ENCODE data around the gene GDF15.

Gene GDF15

GRCh38 chr19:18435178-18435841 is 49.4 kb downstream of the GDF15 start:
- Histone ChIP-seq H3K4me1 (ENCODE audit: control insufficient read depth in 2 of 2, insufficient read depth in 1 of 2, low read depth in 1 of 2, low read length in 2 of 2) (peaks cover 44 to 49% of the 10 kb centered on the region in 2 donors), H3K36me3 (replicated peaks in 1 of 2; ENCODE audit: control insufficient read depth in 2 of 2, insufficient read depth in 2 of 2, low read length in 2 of 2) (peaks cover 19 to 53% of the 10 kb centered on the region in 2 donors), H4K91ac (ENCODE audit: low read depth, low read length, poor library complexity) (no peak overlapping the region), H2BK15ac (ENCODE audit: low read length) (no peak overlapping the region), H3K79me1 (ENCODE audit: low read depth, low read length) (peaks cover 14% of the 10 kb centered on the region), H2AFZ (ENCODE audit: low read length) (no peak overlapping the region), H3K23ac (ENCODE audit: low read depth, low read length, poor library complexity) (peak overlapping the region; percentile 65), H3K18ac (ENCODE audit: low read length) (no peak overlapping the region), H2BK120ac (ENCODE audit: low read depth, low read length) (no peak overlapping the region), H3K4me3 (ENCODE audit: low read length in 2 of 2) (no peak overlapping the region), H3K9ac (ENCODE audit: low read depth, low read length, poor library complexity) (no peak overlapping the region), H2AK5ac (ENCODE audit: low read depth, low read length) (peak overlapping the region; percentile 83), H3K27me3 (ENCODE audit: control insufficient read depth in 3 of 3, insufficient read depth in 3 of 3, low read depth in 1 of 3, low read length in 3 of 3) (no peaks in the 10 kb centered on the region), H4K8ac (ENCODE audit: low read depth, low read length) (no peak overlapping the region), H3K9me3 (replicated peaks in 1 of 2; ENCODE audit: control insufficient read depth in 2 of 2, insufficient read depth in 1 of 2, low read depth in 1 of 2, low read length in 2 of 2) (no peaks in the 10 kb centered on the region), H3K4me2 (ENCODE audit: insufficient read depth, low read length, poor library complexity, severe bottlenecking) (no peak overlapping the region), H2BK12ac (ENCODE audit: low read length) (no peak overlapping the region), H3K4ac (ENCODE audit: low read length) (no peak overlapping the region), H2BK5ac (ENCODE audit: low read length) (no peak overlapping the region), H3K27ac (replicated peaks; ENCODE audit: low read length) (no peak overlapping the region), H3K14ac (ENCODE audit: low read length) (no peak overlapping the region)
- no CpG with 5 or more reads among the region's 49 CpGs for WGBS, 2 donors (ENCODE audit: extremely low coverage in 2 of 2, insufficient read length in 2 of 2, insufficient replicate concordance in 1 of 2)
- DNase-seq (ENCODE audit: low spot score), result no peak

- Histone ChIP-seq H3K4me2 (ENCODE audit: insufficient read depth, low read length, poor library complexity, severe bottlenecking) (peak overlapping the region; percentile 83), H2AK5ac (ENCODE audit: low read depth, low read length) (peak overlapping the region; percentile 84), H2BK5ac (ENCODE audit: low read length) (no peak overlapping the region), H3K14ac (ENCODE audit: low read length) (no peak overlapping the region), H4K91ac (ENCODE audit: low read depth, low read length, poor library complexity) (no peak overlapping the region), H2BK15ac (ENCODE audit: low read length) (no peak overlapping the region), H3K36me3 (replicated peaks in 1 of 2; ENCODE audit: control insufficient read depth in 2 of 2, insufficient read depth in 2 of 2, low read length in 2 of 2) (peaks cover 19 to 46% of the 10 kb centered on the region in 2 donors), H3K27ac (replicated peaks; ENCODE audit: low read length) (no peak overlapping the region), H3K18ac (ENCODE audit: low read length) (peak overlapping the region; percentile 87), H3K4me1 (ENCODE audit: control insufficient read depth in 2 of 2, insufficient read depth in 1 of 2, low read depth in 1 of 2, low read length in 2 of 2) (peaks cover 45 to 49% of the 10 kb centered on the region in 2 donors), H3K9me3 (replicated peaks in 1 of 2; ENCODE audit: control insufficient read depth in 2 of 2, insufficient read depth in 1 of 2, low read depth in 1 of 2, low read length in 2 of 2) (no peaks in the 10 kb centered on the region), H2BK120ac (ENCODE audit: low read depth, low read length) (no peak overlapping the region), H3K9ac (ENCODE audit: low read depth, low read length, poor library complexity) (peak overlapping the region; percentile 81), H3K79me1 (ENCODE audit: low read depth, low read length) (peaks cover 14% of the 10 kb centered on the region), H4K8ac (ENCODE audit: low read depth, low read length) (no peak overlapping the region), H3K23ac (ENCODE audit: low read depth, low read length, poor library complexity) (peak overlapping the region; percentile 93), H3K27me3 (ENCODE audit: control insufficient read depth in 3 of 3, insufficient read depth in 3 of 3, low read depth in 1 of 3, low read length in 3 of 3) (no peaks in the 10 kb centered on the region), H3K4ac (ENCODE audit: low read length) (no peak overlapping the region), H2AFZ (ENCODE audit: low read length) (no peak overlapping the region), H2BK12ac (ENCODE audit: low read length) (no peak overlapping the region), H3K4me3 (ENCODE audit: low read length in 2 of 2) (peak overlapping the region; percentile 85 to 99)
- no CpG with 5 or more reads among the region's 46 CpGs for WGBS, 2 donors (ENCODE audit: extremely low coverage in 2 of 2, insufficient read length in 2 of 2, insufficient replicate concordance in 1 of 2)
- no peak for DNase-seq (ENCODE audit: low spot score)
Observed at GRCh38 chr19:18435842-18436670, 50.1 kb downstream of the GDF15 start.

GRCh38 chr19:18436671-18437490 is 50.9 kb downstream of the GDF15 start:
- Histone ChIP-seq H3K23ac (ENCODE audit: low read depth, low read length, poor library complexity) (peak overlapping the region; percentile 93), H2BK120ac (ENCODE audit: low read depth, low read length) (no peak overlapping the region), H2AK5ac (ENCODE audit: low read depth, low read length) (peak overlapping the region; percentile 97), H2BK12ac (ENCODE audit: low read length) (no peak overlapping the region), H3K4me1 (ENCODE audit: control insufficient read depth in 2 of 2, insufficient read depth in 1 of 2, low read depth in 1 of 2, low read length in 2 of 2) (peaks cover 43 to 48% of the 10 kb centered on the region in 2 donors), H3K9me3 (replicated peaks in 1 of 2; ENCODE audit: control insufficient read depth in 2 of 2, insufficient read depth in 1 of 2, low read depth in 1 of 2, low read length in 2 of 2) (no peaks in the 10 kb centered on the region), H3K14ac (ENCODE audit: low read length) (peak overlapping the region; percentile 56), H3K4me2 (ENCODE audit: insufficient read depth, low read length, poor library complexity, severe bottlenecking) (peak overlapping the region; percentile 83), H3K9ac (ENCODE audit: low read depth, low read length, poor library complexity) (peak overlapping the region; percentile 88), H3K4ac (ENCODE audit: low read length) (no peak overlapping the region), H3K27ac (replicated peaks; ENCODE audit: low read length) (no peak overlapping the region), H4K8ac (ENCODE audit: low read depth, low read length) (no peak overlapping the region), H3K18ac (ENCODE audit: low read length) (peak overlapping the region; percentile 87), H2BK5ac (ENCODE audit: low read length) (peak overlapping the region; percentile 100), H2BK15ac (ENCODE audit: low read length) (no peak overlapping the region), H3K79me1 (ENCODE audit: low read depth, low read length) (peaks cover 14% of the 10 kb centered on the region), H2AFZ (ENCODE audit: low read length) (peak overlapping the region; percentile 47), H3K27me3 (ENCODE audit: control insufficient read depth in 3 of 3, insufficient read depth in 3 of 3, low read depth in 1 of 3, low read length in 3 of 3) (no peaks in the 10 kb centered on the region), H4K91ac (ENCODE audit: low read depth, low read length, poor library complexity) (no peak overlapping the region), H3K36me3 (replicated peaks in 1 of 2; ENCODE audit: control insufficient read depth in 2 of 2, insufficient read depth in 2 of 2, low read length in 2 of 2) (peaks cover 19 to 44% of the 10 kb centered on the region in 2 donors), H3K4me3 (ENCODE audit: low read length in 2 of 2) (peak overlapping the region; percentile 85 to 99)
- peak; percentile 85 for DNase-seq (ENCODE audit: low spot score)
- WGBS, 2 donors (ENCODE audit: extremely low coverage in 2 of 2, insufficient read length in 2 of 2, insufficient replicate concordance in 1 of 2), result no CpG with 5 or more reads among the region's 67 CpGs

Data from neuronal stem cell (in vitro differentiated cells).